ENCODE results near the gene ZSWIM3. TPM values are rescaled to one million over a fixed set of nuclear protein-coding genes. Genes with fewer than 3 reads are reported as not detected.

The ZSWIM3 gene
- total and polyA plus RNA-seq, 2 of the 13 experiments (the other 11 are each of a cell fraction or from before 2014, with no cell fraction given), result 5.2 to 5.8 TPM

DNA sequence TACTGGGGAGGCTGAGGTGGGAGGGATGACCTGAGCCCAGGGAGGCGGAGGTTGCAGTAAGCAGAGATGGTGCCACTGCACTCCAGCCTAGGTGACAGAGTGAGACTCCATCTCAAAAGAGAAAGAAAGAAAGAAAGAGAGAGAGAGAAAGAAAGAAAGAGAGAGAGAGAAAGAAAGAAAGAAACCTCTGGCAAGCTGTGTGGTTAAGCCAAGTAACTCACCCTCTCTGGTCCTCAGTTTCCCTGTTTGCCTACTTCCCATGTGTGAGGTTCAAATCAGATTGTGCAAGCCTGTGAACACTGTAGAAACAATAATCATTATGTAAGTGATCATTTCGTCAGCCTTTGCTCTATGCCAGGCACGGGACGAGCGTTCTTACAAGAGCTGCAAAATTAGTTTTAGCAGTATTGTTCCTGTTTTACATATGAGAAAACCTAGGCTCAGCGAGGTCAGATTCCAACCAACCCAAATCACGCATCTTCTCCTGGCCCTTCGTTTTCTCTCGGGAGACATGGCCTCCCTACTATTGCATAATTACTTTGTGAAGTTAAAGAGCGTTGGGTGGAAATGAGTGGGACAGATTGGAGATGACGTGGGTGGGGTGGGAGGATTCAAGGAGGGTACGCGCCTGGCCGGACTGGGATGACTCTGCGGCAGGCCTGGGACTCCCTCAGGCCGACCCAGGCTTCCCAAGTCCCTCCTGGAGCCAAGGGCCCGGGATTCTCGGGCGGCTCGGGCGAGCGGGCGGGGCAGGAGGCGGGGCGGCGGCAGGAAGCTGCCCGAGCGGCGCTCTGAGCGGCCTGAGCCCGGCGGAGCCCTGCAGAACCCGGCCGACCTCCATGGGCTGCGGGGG, 24.2 kb upstream of the ZSWIM3 start, which contains the start of gene SNX21 (continued):
- 0 out of 2 replicates have a peak, but pooled peaks have one; percentile 33 for TF ChIP-seq ZNF737 (CRISPR knock-in tag; IDR thresholded peaks at IDR 0.05; ENCODE audit: borderline replicate concordance)
- TF ChIP-seq ZNF773 (CRISPR knock-in tag; IDR thresholded peaks at IDR 0.05; ENCODE audit: borderline replicate concordance), result peak; percentile 84; the same call in 1 of the 2 replicates
- TF ChIP-seq TRAFD1 (CRISPR knock-in tag; IDR thresholded peaks at IDR 0.05; ENCODE audit: borderline replicate concordance), result no peak
- TF ChIP-seq CEBPG (CRISPR knock-in tag; IDR thresholded peaks at IDR 0.05), result peak; percentile 92
- 0 out of 2 replicates have a peak, but pooled peaks have one; percentile 9 for TF ChIP-seq RARG (CRISPR knock-in tag; IDR thresholded peaks at IDR 0.05; ENCODE audit: low read depth)
- peak; percentile 62; the same call in 1 of the 2 replicates for TF ChIP-seq ZNF3 (CRISPR knock-in tag; IDR thresholded peaks at IDR 0.05)
- peak; percentile 84; the same call in 1 of the 2 replicates for TF ChIP-seq ZNF710 (CRISPR knock-in tag; IDR thresholded peaks at IDR 0.05; ENCODE audit: borderline replicate concordance)
- TF ChIP-seq ZNF24 (IDR thresholded peaks at IDR 0.05), result no peak
- TF ChIP-seq SSRP1 (CRISPR knock-in tag; IDR thresholded peaks at IDR 0.05), result peak; percentile 87
- 0 out of 2 replicates have a peak, but pooled peaks have one; percentile 81 for TF ChIP-seq ARID4A (CRISPR knock-in tag; IDR thresholded peaks at IDR 0.05; ENCODE audit: borderline replicate concordance)
- no peak for TF ChIP-seq ZNF782 (CRISPR knock-in tag; IDR thresholded peaks at IDR 0.05; ENCODE audit: borderline replicate concordance)
- TF ChIP-seq JDP2 (CRISPR knock-in tag; IDR thresholded peaks at IDR 0.05; ENCODE audit: borderline replicate concordance), result no peak
- no peak for TF ChIP-seq ATF6 (CRISPR knock-in tag; conservative IDR thresholded peaks at IDR 0.05)
- peak; percentile 39; the same call in 1 of the 2 replicates for TF ChIP-seq MIXL1 (CRISPR knock-in tag; IDR thresholded peaks at IDR 0.05)
- TF ChIP-seq ZNF577 (CRISPR knock-in tag; IDR thresholded peaks at IDR 0.05; ENCODE audit: borderline replicate concordance, low read depth), result no peak; the same call in 1 of the 2 replicates
- no peak for TF ChIP-seq ZFP82 (CRISPR knock-in tag; IDR thresholded peaks at IDR 0.05; ENCODE audit: borderline replicate concordance)
- TF ChIP-seq SRSF1 (optimal IDR thresholded peaks at IDR 0.05; ENCODE audit: low read depth, low read length), result no peak
- TF ChIP-seq MED1 (CRISPR knock-in tag; IDR thresholded peaks at IDR 0.05), result peak; percentile 53
- peak; percentile 75; the same call in 1 of the 2 replicates for TF ChIP-seq ZNF20 (CRISPR knock-in tag; IDR thresholded peaks at IDR 0.05)

All from HepG2 (cell line).